Endodermal cell (in vitro differentiated cells): ENCODE results near the gene KRTAP2-1. TPM values are rescaled to one million over a fixed set of nuclear protein-coding genes. Genes with fewer than 3 reads are reported as not detected.

Experiments used
- DNase-seq: peaks from one replicate; pipeline ENCODE4 v3.0.0-alpha.2; 2017
- H3K27ac ChIP-seq: 2 replicates; pipeline ENCODE4 v1.5.1; 2013; ENCODE audit warnings: mild to moderate bottlenecking, low read depth, low read length, moderate library complexity
- H3K27me3 ChIP-seq: 2 replicates; pipeline ENCODE4 v1.6.1; 2013; ENCODE audit warnings: mild to moderate bottlenecking, low read length, moderate library complexity; ENCODE audit not compliant: insufficient read depth, control insufficient read depth, poor library complexity, severe bottlenecking
- H3K36me3 ChIP-seq: 2 replicates; pipeline ENCODE4 v1.7.0; 2013; ENCODE audit warnings: mild to moderate bottlenecking, low read length, moderate library complexity; ENCODE audit not compliant: control insufficient read depth, insufficient read depth
- H3K4me1 ChIP-seq: one replicate; pipeline ENCODE4 v1.7.0; 2013; ENCODE audit warnings: low read length; ENCODE audit not compliant: control insufficient read depth, insufficient read depth
- H3K4me3 ChIP-seq: 2 replicates; pipeline ENCODE4 v1.5.1; 2013; ENCODE audit warnings: mild to moderate bottlenecking, low read length, moderate library complexity
- H3K9ac ChIP-seq: 2 replicates; pipeline ENCODE4 v1.6.1; 2013; ENCODE audit warnings: mild to moderate bottlenecking, low read length, moderate library complexity; ENCODE audit not compliant: poor library complexity, severe bottlenecking; ENCODE audit errors: extremely low read depth
- H3K9me3 ChIP-seq: 2 replicates; pipeline ENCODE4 v1.6.1; 2013; ENCODE audit warnings: mild to moderate bottlenecking, low read length, moderate library complexity; ENCODE audit not compliant: control insufficient read depth
- H3K27ac Mint-ChIP-seq: 2 replicates; pipeline ENCODE4 v1.8.0; 2020; ENCODE audit warnings: mixed read lengths
- H3K27me3 Mint-ChIP-seq: 2 replicates; pipeline ENCODE4 v1.8.0; 2021; ENCODE audit warnings: mild to moderate bottlenecking, mixed read lengths; ENCODE audit not compliant: insufficient read depth
- H3K36me3 Mint-ChIP-seq: 2 replicates; pipeline ENCODE4 v1.8.0; 2020; ENCODE audit warnings: low read depth, mixed read lengths
- H3K4me1 Mint-ChIP-seq: 2 replicates; pipeline ENCODE4 v1.8.0; 2020; ENCODE audit warnings: mixed read lengths
- H3K4me3 Mint-ChIP-seq: 2 replicates; pipeline ENCODE4 v1.8.0; 2020; ENCODE audit warnings: mild to moderate bottlenecking, moderate library complexity, mixed read lengths
- H3K9me3 Mint-ChIP-seq: 2 replicates; pipeline ENCODE4 v1.8.0; 2020; ENCODE audit warnings: mild to moderate bottlenecking, mixed read lengths
- WGBS, 2 experiments: methylation state at CpG; one replicate each; pipeline versions ENCODE4 v1.1.5 to v1.1.7; 2013; ENCODE audit warnings: missing lambda C conversion rate in 2 of 2, mixed read lengths in 1 of 2; ENCODE audit not compliant: insufficient coverage in 1 of 2, insufficient read length in 1 of 2; 5-methylcytosine and 5-hydroxymethylcytosine counted together
- total RNA-seq, 2 donors: library from RNA; stranded (reverse); fragmentation: NEBNext Ultra II Directional in 1 of 2; extraction: Animal tissue kit (Norgen Biotek cat#: 25700) in 1 of 2; gene quantifications; 2 replicates in 1 of 2; 3 replicates in 1 of 2; pipeline ENCODE4 v1.2.1, GENCODE V29; 2021
- TF ChIP-seq, protein P1 (sequence below): fragments of 200-600 bp; sonication (generic); conservative IDR thresholded peaks from 2 replicates; pipeline ENCODE4 v1.5.0; 2021; ENCODE audit warnings: antibody characterized with exemption, mild to moderate bottlenecking

Gene KRTAP2-1
- total RNA-seq, 2 donors from 2014 or later: not detected

DNA sequence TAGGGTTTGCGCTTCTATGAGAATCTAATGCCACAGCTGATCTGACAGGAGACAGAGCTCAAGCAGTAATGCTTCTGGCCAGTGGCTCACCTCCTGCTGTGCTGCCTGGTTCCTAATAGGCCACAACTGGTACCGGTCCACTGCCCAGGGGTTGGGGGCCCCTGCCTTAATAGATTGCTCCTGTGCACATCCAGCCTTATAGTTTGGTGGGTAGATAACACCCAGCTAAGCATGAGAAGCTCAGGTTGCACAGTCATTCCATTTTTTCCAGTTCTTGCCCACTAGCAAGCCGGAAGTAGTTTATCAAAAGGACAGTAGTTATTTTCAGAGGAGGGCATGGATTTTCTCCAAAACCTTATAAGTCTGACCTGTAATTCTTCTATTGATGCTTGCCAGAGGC is 27.7 kb downstream of the KRTAP2-1 start:
- no peak overlapping the region for H3K4me3 Mint-ChIP-seq
- H3K9me3 Mint-ChIP-seq: no peaks in the 10 kb centered on the region
- 92 to 100% methylated on average over 2 to 3 of the region's 3 CpGs for WGBS, 2 experiments
- no peaks in the 10 kb centered on the region for H3K36me3 Mint-ChIP-seq
- H3K27me3 Mint-ChIP-seq: no peaks in the 10 kb centered on the region
- Histone ChIP-seq H3K9ac (no peak overlapping the region), H3K4me3 (no peak overlapping the region), H3K9me3 (no peaks in the 10 kb centered on the region), H3K27ac (no peak overlapping the region), H3K27me3 (no peaks in the 10 kb centered on the region), H3K36me3 (no peaks in the 10 kb centered on the region), H3K4me1 (no peaks in the 10 kb centered on the region)
- TF ChIP-seq, protein P1, sequence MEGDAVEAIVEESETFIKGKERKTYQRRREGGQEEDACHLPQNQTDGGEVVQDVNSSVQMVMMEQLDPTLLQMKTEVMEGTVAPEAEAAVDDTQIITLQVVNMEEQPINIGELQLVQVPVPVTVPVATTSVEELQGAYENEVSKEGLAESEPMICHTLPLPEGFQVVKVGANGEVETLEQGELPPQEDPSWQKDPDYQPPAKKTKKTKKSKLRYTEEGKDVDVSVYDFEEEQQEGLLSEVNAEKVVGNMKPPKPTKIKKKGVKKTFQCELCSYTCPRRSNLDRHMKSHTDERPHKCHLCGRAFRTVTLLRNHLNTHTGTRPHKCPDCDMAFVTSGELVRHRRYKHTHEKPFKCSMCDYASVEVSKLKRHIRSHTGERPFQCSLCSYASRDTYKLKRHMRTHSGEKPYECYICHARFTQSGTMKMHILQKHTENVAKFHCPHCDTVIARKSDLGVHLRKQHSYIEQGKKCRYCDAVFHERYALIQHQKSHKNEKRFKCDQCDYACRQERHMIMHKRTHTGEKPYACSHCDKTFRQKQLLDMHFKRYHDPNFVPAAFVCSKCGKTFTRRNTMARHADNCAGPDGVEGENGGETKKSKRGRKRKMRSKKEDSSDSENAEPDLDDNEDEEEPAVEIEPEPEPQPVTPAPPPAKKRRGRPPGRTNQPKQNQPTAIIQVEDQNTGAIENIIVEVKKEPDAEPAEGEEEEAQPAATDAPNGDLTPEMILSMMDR: no peak
- no peak for DNase-seq
- no peak overlapping the region for H3K27ac Mint-ChIP-seq
- H3K4me1 Mint-ChIP-seq: peaks cover 3% of the 10 kb centered on the region

DNA sequence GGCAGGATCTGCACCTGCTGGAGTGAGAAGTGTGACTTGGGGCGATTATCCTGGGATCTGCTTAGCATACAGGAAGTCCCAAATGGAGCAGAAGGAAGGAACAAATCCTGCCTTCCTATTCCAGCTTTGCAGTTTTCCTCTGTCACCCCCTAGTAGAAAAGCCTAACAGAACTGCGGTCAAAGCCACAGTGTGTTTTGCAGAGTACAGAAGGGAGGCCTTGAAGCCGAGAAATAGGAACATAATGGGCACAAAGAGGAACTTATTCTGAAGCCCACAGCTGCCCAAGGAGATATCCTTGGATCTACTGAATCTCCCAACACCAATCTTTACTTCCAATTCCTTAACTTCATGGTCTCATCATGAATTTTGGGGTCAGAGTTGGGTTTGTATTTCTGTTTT is 28.6 kb downstream of the KRTAP2-1 start:
- Histone ChIP-seq H3K4me1 (no peaks in the 10 kb centered on the region), H3K36me3 (no peaks in the 10 kb centered on the region), H3K27me3 (no peaks in the 10 kb centered on the region), H3K9ac (no peak overlapping the region), H3K9me3 (no peaks in the 10 kb centered on the region), H3K4me3 (no peak overlapping the region), H3K27ac (no peak overlapping the region)
- Mint-ChIP-seq H3K27me3 (no peaks in the 10 kb centered on the region), H3K4me3 (no peak overlapping the region), H3K27ac (no peak overlapping the region), H3K9me3 (no peaks in the 10 kb centered on the region), H3K4me1 (peaks cover 3% of the 10 kb centered on the region), H3K36me3 (no peaks in the 10 kb centered on the region)
- TF ChIP-seq, protein P1: no peak
- DNase-seq: no peak
- 85 to 100% methylated on average over 1 to 3 of the region's 3 CpGs for WGBS, 2 experiments

DNA sequence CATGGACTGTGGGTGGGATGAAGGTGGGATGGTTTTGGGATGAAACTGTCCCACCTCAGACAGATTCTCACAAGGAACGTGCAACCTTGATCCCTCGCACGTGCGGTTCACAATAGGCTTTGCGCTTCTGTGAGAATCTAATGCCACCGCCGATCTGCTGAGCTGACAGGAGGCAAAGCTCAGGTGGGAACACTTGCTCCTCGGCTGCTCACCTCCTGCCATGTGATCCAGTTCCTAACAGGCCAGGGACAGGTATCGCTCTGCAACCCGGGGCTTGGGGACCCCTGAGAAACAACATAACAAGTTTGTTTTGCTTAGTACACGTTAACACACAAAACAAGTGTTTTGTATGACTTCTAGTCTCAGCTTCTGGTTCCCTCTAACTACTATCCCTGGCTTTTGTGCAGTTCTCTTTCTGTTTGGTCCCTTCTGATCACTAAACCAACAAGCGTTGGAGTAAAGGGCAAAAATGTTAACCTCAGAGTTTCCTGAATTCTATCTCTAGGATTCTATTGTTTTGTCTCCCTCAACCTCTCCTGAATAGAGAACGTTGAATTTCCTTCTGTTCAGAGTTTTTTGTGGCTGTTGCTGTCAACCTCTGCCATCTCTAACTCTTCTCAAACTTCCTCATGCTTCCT is 30.4 kb downstream of the KRTAP2-1 start:
- H3K9me3 Mint-ChIP-seq: no peaks in the 10 kb centered on the region
- H3K27me3 ChIP-seq: no peaks in the 10 kb centered on the region
- H3K4me3 Mint-ChIP-seq: no peak overlapping the region
- H3K4me1 ChIP-seq: no peaks in the 10 kb centered on the region
- 90 to 95% methylated on average over 12 to 13 of the region's 13 CpGs for WGBS, 2 experiments
- H3K27ac Mint-ChIP-seq: no peak overlapping the region
- no peak overlapping the region for H3K9ac ChIP-seq
- TF ChIP-seq, protein P1: no peak
- no peaks in the 10 kb centered on the region for H3K36me3 Mint-ChIP-seq
- no peaks in the 10 kb centered on the region for H3K36me3 ChIP-seq
- no peak for DNase-seq
- H3K9me3 ChIP-seq: no peaks in the 10 kb centered on the region
- peaks cover 8% of the 10 kb centered on the region for H3K4me1 Mint-ChIP-seq
- H3K27me3 Mint-ChIP-seq: no peaks in the 10 kb centered on the region
- H3K4me3 ChIP-seq: no peak overlapping the region
- H3K27ac ChIP-seq: no peak overlapping the region
